Retina (tissue), 1 donor: ENCODE measurements around the gene DPP6.
"Not testable (repeated sequence)": the region's sequence is repeated elsewhere in the genome, so short reads cannot be mapped to it uniquely, and the experiment has no call there.

ENCODE experiments used
- DNase-seq: peaks from one replicate; pipeline ENCODE4 v3.0.0-alpha.2; 2016

DPP6 gene

GRCh38 chr7:154678001-154678550 is 625.9 kb downstream of the DPP6 start:
- DNase-seq: not testable (repeated sequence)

GRCh38 chr7:154679379-154680053 is 627.3 kb downstream of the DPP6 start:
- DNase-seq: no peak

DNA sequence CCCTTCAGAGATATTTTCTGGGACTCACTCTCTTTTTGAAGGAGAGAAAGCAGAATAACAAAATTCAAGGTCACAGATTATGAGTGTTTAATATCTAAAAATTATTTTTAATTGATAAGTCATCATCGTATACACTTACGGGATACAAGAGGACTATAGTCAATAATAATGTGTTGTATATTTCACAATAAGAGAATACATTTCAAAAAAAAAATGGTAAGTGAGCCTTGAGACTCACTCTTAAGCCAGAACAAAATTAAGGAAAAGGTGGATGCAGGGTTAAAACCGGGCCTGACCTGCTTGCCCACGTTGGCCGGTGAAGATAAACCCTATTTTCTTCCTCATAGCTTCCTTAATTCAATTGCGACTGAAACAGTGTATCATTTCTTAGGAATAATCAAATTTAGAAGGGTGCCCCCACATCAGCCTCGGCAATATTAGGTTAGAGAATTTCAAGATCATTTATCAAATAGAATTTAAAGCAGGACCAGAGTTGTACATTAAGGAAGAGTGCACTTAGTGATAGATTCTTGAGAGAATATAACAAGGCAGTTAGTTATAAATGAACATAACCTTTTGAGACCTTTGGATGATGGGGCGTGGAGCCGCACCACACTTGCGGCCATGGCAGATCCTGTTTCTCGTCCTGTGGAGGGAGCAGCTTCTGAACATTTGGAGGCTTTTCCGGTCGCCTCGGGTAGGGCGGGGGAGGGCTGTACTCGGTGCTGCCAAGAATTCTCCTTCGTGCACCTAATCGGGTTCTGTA is 628.9 kb downstream of the DPP6 start:
- DNase-seq: no peak

DNA sequence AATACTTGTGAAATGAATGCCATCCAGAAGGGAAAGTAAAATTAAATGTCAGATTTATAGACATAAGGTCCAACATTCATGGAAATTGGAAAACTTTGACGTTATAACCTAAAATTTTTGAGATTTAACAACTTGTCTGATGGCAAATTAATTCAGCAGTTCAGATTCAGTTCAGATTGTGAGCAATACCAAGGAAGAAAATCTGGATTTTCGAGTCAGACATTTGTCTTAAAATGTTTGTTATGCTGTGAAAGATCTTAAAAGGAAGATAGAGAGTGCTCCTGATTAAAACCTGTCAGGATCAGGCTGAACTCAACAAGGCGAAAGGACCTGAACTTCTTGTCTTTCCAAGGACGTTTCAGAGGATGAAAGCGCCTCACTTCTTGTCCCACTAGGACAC is 629.8 kb downstream of the DPP6 start:
- no peak for DNase-seq

- DNase-seq: no peak
These were observed 632.7 kb downstream of the DPP6 start for GRCh38 chr7:154684666-154685563.

DNA sequence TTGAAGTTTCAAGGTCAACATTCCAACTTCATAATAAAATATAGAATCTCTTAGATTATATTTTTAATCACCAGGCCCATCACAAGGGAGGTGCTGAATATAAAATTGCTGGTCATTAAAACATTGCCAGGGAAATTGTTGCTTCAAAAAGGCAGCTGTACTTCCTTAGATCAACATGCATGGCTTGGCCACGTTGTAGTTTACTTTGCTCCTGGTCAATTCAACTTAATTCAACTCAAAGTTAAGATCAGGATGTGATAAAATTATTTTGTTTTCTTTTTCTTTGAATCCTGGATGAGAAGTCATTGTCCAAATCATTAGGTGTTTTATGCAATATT is 633.3 kb downstream of the DPP6 start:
- no peak for DNase-seq

GRCh38 chr7:154686305-154686704 is 634.1 kb downstream of the DPP6 start:
- DNase-seq: no peak

DNA sequence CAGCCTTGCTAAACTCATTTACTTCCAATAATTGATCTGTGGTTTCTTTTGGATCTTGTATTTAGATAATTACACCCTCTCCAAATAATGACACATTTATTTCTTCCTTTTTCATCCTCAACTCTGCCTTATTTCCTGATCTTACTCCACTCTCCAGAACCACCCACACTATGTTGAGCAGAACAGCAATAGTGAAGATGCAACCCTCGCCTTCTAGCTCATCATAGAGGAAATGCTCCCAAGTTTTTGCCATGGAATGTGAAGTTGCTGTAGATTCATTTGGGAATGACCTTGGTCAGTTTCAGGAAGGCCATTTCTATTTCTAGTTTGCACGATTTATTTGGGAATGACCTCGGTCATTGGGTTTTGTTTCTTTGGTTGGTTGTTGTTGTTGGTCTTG is 636.8 kb downstream of the DPP6 start:
- no peak for DNase-seq

DNA sequence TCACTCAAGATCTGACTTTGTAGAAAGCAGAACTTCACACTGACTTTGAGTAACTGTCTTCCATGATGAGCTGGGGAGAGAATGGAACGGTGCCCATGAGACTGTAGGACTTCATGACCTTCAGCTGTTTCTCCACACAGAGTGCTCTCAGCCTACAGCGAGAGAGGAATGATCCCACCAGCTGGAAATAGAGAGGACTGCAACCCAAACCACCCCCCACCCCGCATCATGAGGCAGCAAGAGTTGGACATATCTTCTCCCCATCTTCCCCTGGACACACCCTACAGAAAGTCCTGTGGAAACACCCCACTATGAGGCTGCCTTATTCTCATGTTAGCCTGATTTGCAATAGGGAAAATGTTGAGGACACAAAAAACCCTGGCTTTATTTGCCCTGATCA is 638.2 kb downstream of the DPP6 start:
- DNase-seq: no peak

DNA sequence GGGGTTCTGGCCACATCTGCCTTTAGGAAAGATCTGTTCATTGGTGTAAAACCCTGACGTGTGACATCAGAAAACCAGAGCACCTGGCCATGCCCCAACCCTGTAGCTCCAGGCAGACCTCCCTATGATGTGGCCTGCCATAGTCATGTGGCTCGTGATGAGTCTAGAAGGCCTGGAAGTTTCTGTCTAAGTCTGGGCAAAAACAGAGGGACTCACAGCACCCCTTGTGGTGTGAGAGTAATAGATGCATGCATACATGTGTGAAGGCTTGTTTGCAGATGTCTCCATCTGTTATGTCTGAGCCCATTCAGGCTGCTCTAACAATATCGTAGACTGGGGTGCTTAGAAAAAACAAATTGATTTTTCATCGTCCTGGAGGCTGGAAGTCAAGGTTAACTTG is 641.5 kb downstream of the DPP6 start:
- no peak for DNase-seq

- DNase-seq: no peak
These were observed 643.6 kb downstream of the DPP6 start for GRCh38 chr7:154695836-154696235.

GRCh38 chr7:154696556-154696955 is 644.4 kb downstream of the DPP6 start:
- DNase-seq: no peak

- DNase-seq: no peak
These were observed 646.6 kb downstream of the DPP6 start for GRCh38 chr7:154698726-154699291.

DNA sequence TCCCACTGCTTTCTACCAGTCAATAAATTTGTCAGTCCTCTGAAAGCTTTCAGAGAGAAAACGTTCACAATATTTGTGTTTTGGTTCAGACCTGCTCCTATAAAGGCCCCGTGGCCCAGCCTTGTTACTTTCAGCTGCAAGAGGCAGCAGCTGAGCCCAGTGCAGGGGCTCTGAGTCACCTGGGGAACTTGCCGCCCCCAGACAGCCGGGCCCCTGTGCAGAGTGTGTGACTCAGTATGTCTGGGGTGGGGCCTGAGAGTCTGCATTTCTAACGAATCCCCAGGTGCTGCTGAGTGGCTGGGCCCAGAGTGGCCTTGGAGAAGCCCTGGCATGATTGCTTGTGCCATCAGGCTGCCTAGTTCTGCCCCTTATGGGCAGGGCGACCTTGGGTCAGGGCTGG is 647.2 kb downstream of the DPP6 start:
- no peak for DNase-seq

GRCh38 chr7:154709840-154710520 is 657.8 kb downstream of the DPP6 start:
- no peak for DNase-seq

GRCh38 chr7:154720016-154720415 is 667.8 kb downstream of the DPP6 start:
- DNase-seq: no peak

- DNase-seq: no peak
These were observed 668.9 kb downstream of the DPP6 start for GRCh38 chr7:154721086-154721485.

DNA sequence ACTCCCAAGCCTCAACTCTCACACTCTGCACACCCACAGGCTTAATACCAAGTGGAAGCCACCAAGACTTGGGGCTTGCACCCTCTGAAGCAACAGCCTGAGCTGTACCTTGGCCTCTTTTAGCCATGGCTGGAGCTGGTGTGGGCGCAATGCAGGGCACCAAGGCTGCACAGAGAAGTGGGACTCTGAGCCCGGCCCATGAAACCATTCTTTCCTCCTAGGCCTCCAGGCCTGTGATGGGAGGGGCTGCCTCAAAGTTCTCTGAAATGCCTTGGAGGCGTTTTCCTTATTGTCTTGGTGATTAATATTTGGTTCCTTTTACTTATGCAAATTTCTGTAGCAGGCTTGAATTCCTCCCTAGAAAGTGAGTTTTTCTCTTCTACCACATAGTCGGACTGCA is 674.2 kb downstream of the DPP6 start:
- no peak for DNase-seq

- DNase-seq: no peak
These were observed 676.9 kb downstream of the DPP6 start for GRCh38 chr7:154729056-154729455.

- DNase-seq: no peak
These were observed 683.6 kb downstream of the DPP6 start for GRCh38 chr7:154735766-154736165.

DNA sequence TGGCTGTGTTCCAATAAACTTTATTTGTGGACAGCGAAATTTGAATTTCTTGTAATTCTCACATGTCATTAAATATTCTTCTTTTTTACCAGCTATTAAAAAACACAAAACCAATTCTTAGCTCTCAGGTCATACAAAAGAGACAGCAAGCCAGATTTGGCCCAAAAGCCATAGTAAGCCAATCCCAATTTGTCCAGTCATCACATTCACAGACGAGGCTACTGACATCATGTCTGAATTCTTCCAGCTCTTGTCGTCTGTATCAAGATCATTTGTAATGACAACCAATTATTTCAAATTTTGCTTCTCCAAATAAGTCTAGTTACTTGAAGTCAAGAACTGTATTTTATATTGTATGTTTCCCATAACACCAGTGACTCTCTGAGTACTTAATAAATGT is 684.2 kb downstream of the DPP6 start:
- DNase-seq: no peak

DNA sequence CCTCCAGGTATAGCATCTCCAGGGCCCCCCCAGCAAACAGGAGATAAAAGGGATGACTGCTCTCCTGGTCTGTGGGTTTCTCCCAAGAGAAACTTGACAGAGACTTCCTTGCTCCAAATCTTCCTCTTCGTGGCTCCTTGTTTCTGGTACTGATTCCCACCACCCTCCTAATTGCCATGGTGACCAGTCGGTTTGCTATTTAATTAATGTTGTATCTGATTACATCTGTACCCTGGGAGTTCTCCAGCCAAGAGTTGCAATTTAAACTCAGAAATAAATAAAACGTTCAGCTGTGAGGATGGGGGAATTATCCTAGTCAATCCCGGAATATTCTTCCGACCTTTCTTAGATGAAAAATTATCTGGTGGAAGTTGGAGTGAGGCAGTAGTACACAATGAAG is 686.0 kb downstream of the DPP6 start:
- no peak for DNase-seq
